HG03175 (cell line): ENCODE results near the gene DDI2.
A peak's percentile ranks its signal among the peaks of the same experiment; 100 is the strongest.
"Not testable (repeated sequence)": the region's sequence is repeated elsewhere in the genome, so short reads cannot be mapped to it uniquely, and the experiment has no call there.

Source experiments
- ATAC-seq: cut with Tn5 transposase; IDR thresholded peaks from one replicate; pipeline ENCODE4 v1.9.1; 2021; ENCODE audit warnings: mild to moderate bottlenecking, moderate library complexity; ENCODE audit not compliant: unreplicated experiment

The DDI2 gene

DNA sequence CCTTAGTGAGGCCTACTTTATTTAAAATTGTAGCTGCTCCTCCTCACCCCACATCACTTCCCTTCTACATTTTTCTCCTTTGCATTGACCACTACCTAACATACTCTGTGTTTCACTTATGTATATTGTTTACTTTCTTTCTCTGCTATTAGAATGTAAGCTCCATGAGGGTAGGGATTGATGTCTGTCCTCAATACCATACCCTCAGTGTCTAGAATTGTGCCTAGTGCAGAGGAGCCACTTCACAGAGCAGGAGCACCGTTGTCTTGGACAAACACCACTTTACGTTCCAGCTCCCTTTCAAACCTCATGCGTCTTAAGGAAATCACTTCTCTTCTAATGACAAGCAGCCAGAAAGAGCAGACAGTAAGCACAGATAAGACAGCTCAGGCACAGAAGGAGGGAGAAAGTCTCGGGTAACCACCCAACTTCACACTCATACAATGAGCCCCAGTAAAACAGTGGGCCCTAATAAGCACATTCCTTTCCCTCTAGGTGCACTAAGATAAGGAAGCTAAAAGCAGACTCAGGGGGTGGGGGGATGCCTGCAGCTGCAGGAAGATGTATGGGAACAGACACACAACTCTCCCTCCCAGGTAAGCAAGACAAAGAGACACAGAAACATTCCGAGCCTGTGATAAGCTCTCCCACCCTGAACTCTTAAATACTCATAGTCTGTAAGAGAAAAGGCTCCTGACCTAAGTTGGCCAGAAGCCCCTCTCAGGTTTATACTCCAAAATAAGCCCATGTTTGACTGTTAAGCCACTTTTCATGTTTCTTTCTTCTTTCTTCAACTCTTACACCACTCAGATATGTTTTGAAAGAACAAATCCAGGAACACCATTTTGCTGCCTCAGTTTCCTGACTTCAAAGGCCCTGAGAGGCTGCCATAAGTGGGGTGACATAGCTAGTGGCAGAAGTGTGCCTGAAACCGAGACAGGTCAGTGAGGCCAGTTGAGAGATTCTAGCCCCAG is 59.7 kb downstream of the DDI2 start:
- ATAC-seq, result no peak

DNA sequence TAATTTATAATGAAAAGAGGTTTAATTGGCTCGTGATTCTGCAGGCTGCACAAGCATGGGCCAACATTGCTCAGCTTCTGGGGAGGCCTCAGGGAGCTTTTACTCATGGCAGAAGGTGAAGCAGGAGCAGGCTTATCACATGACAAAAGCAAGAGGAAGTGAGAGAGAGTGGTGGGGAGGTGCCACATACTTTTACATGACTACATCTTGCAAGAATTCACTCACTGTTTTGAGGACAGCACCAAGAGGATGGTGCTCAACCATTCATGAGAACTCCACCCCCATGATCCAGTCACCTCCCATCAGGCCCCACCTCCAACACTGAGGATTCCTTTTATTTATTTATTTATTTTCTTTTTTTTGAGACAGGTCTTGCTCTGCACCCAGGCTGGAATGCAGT is 61.3 kb downstream of the DDI2 start:
- ATAC-seq, result peak; percentile 60

DNA sequence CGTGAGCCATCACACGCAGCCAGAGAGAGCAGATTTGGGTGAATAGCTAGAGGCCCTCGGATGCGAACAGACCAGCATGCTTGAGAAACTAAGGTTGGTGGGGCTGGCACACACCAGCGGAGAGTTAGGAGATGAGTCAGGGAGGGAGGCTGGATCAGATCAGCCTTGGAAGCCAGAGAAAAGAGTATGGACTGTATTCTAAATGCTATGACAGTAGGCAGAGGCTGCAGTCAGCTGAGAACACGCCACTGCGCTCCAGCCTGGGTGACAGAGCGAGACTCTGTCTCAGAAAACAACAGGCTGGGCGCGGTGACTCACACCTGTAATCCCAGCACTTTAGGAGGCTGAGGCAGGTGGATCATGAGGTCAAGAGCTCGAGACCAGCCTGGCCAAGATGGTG is 62.9 kb downstream of the DDI2 start:
- no peak for ATAC-seq

DNA sequence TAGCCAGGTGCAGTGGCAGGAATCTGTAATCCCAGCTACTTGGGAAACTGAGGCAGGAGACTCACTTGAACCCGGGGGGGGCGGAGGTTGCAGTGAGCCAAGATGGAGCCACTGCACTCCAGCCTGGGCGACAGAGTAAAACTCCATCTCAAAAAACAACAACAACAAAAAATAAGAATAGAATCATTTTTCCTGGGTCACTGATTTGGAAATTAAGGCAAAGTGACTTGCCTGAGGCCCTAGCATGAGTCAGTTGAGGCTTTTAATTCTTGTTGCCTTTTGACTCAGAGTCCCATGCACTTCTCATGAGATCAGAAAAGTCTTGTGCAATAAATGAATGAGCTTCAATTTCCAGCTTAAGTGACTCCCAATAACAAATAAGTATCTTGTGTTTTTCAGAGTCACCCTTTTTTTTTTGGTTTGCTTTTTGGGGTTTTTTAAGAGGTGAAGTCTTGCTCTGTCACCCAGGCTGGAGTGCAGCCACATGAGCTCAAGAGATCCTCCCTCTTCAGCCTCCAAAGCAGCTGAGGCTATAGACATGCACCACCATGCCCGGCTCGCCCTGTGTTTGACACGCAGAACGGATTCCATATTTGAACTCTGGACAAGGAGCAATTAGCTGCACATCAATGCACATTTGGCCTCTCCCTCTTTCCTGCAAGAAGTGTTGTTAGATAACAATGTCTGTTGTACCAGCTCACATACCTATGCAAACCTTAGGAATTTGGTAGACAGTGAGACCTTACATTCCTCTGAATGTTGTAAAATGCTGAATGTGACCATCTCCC is 63.5 kb downstream of the DDI2 start:
- no peak for ATAC-seq

DNA sequence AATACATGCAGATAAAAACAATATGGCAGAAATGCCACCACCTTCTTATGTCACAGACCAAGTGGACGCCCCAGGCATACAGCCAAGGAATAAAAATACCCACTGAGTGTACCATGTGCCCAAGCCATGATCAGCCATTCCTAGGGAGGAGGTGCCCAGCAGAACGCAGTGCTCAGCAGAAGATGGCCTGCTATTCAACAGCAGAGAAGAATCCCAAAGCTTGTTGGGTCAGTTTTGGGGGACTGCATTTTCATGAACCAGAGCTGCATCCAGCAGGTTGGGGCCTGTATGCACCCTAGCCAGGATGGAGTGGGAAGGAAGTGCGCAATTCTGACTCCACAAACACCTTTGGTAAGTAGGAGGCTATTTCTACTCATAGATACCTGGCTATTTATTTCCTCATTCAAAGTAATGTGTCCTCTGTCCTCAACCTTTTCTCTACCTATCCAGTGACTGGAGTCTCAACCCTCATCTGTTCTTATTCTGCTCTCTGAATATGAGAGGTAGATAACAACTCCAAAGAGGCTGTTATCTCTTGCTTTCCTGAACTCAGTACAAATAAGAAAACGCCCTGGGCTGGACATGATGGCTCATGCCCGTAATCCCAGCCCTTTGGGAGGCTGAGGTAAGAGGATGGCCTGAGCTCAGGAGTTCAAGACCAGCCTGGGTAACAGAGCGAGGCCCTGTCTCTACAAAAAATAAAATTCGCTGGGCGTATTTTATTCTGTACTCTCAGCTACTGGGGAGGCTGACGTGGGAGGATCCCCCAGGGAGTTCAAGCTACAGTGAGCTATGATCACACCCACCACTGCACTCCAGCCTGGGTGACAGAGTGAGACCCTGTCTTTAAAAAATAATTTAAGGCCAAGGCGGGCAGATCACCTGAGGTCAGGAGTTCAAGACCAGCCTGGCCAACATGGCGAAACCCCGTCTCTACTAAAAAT is 64.4 kb downstream of the DDI2 start:
- ATAC-seq, result no peak

DNA sequence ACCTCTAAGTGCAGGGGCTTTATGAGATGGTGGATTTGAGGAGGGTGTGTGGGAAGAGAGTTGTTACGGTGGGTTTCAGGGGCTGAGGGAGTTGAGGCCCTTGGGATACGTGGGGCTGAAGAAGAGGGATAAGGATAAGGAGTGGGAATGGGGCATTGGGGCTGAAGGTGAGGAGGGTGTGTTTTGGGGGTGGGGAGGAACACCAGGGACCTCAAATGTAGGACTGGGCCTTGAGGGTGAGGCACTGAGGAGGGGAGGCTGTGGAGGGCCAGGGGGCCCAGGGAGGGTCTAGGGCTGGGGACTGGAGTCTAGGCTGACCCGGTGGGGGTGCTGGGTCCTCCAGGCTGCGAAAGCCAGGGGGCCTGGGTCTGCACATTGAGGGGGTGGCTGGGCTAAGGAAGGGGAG is 65.7 kb downstream of the DDI2 start:
- no peak for ATAC-seq

DNA sequence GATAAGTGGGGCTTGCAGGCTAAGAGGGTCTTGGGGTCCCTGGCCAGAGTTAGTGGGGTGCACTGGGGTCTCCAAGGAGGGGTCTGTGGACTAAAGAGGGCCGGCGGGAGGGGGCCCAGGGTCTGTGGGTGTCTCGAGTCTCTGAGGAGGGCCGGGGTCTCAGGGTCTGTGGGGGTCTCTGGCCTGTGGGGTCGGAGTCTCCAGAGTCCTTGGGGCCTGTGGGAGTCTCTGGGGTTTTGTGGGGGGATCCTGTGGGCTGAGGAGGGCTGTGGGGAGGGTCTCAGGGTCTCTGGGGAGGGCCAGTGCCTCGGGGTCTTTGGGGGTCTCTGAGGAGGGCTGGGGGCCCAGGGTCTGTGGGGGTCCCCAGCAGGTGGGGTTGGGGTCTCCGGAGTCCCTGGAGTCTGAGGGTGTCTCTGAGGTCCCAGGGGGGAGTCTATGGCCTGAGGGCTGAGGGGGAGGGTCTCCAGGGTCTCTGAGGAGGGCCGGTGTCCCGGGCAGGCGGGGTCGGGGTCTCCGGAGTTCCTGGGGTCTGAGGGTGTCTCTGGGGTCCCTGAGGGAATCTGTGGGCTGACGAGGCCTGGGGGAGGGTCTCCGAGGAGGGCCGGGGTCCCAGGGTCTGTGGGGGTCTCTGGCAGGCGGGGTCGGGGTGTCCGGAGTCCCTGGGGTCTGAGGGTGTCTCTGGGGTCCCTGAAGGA is 66.2 kb downstream of the DDI2 start:
- no peak for ATAC-seq

DNA sequence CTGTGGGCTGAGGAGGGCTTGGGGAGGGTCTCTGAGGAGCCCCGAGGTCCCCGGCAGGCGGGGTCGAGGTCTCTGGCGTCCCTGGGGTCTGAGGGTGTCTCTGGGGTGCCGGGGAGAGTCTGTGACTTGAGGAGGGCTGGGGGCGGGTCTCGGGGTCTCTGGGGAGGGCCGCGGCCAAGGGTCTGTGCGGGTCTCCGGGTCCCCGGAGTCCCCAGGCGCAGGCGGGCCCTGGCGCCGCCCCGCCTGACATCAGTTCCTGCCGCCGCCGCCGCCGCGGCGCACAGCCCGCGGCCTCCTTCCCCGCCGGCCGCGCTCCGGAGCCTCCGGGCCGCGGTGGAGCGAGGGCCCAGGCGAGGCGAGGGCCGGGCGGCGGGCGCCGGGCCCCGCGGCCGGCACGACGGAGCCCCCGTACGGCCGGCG is 66.8 kb downstream of the DDI2 start, which contains the start of gene PLEKHM2:
Gene PLEKHM2 (plus strand): TSS at position 279 of the 420 bp plus-strand sequence. CDS start 239 bp downstream, outside the sequence.
- peak; percentile 49 for ATAC-seq

DNA sequence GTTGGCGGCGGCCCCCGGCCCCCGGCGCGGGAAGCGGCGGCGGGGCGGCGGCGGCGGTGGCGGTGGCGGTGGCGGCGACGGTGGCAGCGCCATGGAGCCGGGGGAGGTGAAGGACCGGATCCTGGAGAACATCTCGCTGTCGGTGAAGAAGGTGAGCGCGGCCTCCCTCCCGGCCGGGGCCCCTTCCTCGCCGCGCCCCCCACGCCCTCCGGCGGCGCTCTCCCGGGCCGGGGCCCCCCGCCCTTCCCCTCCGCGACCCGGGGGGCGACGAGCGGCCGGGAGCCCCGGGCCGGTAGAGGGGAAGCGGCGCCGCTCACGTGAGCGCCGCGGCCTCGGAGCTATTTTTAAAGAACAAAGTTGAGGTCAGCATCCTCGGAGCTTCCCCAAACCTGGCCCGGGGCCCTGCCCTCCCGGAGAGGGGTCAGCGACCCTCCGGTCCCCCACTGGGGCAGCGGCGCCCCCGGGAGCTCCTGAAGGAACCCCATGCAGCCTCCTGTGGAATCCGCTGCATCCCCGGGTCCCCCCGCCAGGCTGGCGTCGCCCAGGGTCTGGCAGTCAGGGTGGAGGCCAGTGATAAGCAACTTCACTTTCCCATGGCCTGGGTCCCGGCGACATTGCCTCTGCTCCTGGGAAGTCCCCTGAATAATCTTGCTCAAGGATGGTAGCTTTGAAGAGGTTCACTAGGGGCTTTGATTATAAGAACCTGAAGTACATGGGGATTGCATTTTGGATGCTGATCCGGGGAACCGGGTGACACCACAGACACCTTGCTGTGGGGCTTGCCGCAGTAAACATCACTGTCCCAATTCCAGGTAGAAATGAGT is 67.4 kb downstream of the DDI2 start:
- peak; percentile 26 for ATAC-seq

DNA sequence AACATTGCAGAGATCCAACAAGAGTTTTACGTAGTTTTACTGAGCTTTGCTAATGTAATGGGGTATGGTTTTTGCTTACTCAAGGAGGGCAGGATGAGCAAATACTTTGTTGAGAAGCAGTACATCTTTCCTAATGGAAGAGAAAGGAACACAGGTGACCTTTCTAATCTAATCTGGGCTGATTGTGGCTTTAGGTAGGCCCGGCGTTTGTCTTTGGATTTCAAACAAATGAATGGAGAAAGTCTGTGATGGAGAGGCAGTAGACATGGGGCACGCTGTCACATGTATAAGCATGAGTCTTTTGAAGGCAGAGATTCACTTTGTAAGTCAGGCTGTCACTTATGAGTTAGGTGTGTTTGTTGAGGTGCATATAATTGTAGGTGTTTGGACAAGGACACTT is 68.6 kb downstream of the DDI2 start:
- no peak for ATAC-seq

DNA sequence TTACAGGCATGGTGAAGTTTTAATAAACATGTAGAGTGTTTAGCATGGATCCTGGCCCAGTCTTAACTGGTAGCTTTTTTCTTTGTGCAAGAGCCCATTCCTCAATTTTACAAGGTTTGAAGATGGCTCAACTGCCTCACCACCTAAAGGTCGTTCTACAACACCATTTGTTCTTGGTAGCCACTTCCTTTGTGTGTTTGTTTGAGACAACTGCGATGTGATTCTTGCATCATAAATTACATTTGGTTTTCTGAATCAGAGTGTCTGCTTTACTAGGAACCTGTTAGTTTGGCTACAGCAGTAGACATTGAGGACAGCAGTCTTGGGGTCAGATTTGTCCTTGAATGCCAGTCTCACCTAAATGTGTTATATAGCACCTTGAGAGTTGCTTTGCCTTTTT is 70.2 kb downstream of the DDI2 start:
- ATAC-seq, result no peak

DNA sequence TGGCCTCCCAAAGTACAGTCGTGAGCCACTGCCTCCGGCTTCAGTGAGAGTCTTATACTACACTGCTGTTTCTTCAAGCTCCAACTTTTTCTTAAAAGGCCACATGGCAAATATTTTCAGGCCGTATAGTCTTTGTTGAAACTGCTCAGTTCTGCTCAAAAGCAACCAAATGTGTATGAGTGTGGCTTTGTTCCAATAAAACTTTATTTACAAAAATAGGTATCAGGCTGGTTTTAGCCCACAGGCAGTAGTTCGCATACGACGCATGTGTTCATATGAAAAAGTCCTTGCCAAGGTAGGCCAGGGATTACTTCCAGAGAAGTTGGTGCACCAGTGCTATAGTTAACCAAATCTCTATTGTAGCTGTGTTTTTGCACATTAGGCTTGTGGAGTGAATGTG is 73.1 kb downstream of the DDI2 start:
- no peak for ATAC-seq

DNA sequence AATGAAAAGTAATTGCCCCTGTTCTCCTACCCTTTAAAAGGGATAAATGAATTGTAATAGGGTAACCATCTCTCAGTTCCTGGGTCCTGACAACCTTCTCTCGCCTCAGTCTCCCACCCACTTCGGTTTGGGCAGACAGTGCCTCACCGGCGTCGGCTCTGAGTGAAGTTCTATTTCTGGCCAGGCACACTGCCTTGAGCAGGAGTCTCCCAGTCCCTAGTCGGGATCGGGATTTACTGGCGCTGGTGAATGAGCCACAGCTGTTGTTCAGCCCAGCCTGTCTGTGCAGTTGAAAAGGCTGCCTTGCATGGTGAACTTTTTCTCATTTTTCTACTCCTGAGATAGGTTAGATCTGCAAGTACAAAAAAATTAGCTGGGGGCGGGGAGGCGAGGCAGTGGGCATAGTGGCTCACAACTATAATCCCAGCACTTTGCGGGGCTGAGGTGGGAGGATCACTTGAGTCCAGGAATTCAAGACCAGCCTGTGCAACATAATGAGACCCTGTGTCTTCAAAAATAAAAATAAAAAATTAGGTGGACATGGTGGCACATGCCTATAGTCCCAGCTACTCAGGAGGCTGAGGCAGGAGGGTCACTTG is 74.3 kb downstream of the DDI2 start:
- ATAC-seq, result no peak

DNA sequence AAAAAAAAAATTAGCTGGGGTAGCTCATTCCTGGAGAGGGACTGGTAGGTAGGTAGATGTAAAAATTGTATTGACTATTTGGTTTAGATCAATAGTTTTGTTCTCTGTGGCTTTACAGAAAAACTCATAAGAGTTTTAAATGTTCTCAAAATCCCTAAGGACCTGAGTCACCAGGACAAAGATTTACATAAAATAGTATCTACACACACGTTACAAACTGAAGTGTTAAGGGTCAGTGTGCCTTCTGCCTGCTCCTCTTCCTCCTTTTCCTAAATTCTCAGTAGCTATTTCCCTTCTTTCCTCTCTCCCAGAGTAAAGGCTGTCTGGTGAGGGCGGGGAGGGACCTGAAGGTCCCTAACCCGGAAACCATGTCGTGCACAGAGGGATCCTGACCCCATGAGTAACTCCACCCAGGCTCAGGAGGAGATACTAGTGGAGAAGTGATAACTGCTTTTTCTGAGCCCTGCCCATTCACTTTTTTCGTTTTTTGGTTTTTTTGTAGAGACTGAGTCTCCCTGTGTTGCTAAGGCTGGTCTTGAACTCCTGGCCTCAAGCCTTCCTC is 74.9 kb downstream of the DDI2 start:
- no peak for ATAC-seq

DNA sequence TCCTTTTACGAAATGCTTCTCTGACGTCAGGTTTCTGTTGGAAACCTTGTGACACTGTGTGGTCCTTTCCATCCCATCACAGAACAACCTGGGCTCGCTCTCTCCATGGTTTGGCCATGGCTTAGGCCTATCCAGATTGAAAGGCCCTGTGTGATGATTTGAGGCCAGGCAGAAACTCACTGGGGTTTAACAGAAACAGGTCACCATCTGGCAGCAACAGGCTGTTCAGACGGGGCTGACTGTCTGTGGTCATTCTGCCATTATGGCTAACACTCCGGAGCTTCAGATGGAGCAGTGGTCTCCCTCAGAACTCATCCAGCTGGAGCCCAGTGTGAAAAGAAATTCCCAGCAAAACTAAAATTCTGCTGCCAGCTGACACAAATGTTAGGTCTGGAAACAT is 76.1 kb downstream of the DDI2 start:
- ATAC-seq, result no peak

DNA sequence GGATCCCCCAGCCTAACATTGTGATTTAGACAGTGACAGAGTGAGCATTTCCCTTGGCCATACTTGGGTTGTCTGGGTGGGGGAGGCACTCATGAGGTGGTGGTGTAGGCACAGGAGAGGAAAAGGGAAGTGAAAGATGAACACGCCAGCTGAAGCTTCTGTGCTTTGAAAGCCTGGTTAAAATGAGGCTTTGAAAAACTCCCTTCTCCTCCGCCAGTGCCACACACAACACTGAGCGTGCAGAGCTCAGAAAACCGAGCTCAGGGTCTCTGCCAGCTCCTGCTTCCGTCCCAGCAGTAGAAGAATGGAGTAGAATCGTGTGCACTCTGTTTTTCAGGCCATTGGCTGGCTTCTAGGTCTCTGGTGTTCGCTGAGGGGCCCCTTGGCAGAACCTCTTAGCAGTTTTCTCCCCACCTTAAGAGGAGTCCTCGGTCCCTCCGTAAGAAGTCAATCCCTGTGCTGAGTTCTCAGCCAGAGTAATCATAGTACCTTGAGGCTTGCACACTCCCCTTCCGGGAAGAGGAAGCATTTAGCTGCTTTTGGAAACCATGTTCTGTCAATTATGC is 79.8 kb downstream of the DDI2 start:
- peak; percentile 96 for ATAC-seq

DNA sequence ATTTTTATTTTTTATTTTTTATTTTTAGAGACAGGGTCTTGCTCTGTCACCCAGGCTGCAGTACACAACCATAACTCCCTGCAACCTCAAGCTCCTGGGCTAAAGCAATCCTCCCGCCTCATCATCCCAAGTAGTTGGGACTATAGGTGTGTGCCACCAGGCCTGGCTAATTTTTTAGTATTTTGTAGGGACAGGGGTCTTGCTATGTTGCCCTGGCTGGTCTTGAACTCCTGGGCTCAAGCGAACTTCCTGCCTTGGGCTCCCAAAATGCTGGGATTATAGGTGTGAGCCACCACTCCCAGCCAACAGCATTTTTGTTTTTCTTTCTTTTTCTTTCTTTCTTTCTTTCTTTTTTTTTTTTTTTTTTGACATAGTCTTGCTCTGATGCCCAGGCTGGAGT is 80.9 kb downstream of the DDI2 start:
- no peak for ATAC-seq

DNA sequence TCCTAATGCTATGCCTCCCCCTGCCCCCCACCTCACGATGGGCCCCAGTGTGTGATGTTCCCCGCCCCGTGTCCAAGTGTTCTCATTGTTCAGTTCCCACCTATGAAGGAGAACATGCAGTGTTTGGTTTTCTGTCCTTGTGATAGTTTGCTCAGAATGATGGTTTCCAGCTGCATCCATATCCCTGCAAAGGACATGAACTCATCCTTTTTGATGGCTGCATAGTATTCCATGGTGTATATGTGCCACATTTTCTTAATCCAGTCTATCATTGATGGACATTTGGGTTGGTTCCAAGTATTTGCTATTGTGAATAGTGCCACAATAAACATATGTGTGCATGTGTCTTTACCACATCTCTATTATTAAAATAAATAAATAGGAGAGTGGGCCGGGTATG is 82.1 kb downstream of the DDI2 start:
- ATAC-seq, result not testable (repeated sequence)
